Measurements from ENCODE around the gene SLC25A43.

GRCh38 chrX:119424999-119425398, 25.9 kb downstream of the SLC25A43 start:
- no peak for TF ChIP-seq CTCF (IDR thresholded peaks at IDR 0.05 in 4 of 5, conservative IDR thresholded peaks at IDR 0.05 in 1 of 5)
- TF ChIP-seq POLR2A (IDR thresholded peaks at IDR 0.05): no peak

Data from gastrocnemius medialis (tissue), 4 donors.